AG04450 (cell line): ENCODE measurements around the gene DOCK3. TPM values are rescaled to one million over a fixed set of nuclear protein-coding genes. Genes with fewer than 3 reads are reported as not detected.

Experiments used
- CTCF ChIA-PET: fragments of 300-600, 350-600 bp; formaldehyde crosslinking; extraction: SDS; loops from one replicate; lab custom pipeline; 2022; ENCODE audit warnings: antibody characterized with exemption, inconsistent platforms; lab: Charles Lee
- POLR2A ChIA-PET: fragments of 350-600 bp; formaldehyde crosslinking; extraction: SDS; loops from one replicate; lab custom pipeline; 2021; ENCODE audit warnings: antibody characterized with exemption, inconsistent platforms; lab: Yijun Ruan, JAX
- DNase-seq: peaks from one replicate; pipeline ENCODE4 v3.0.0-alpha.2; 2011; ENCODE audit warnings: low read depth, low spot score
- H3K27ac ChIP-seq: one replicate; pipeline ENCODE4 v1.5.1; 2012; ENCODE audit warnings: low read depth, low read length, control low read depth
- H3K27me3 ChIP-seq: one replicate; pipeline ENCODE4 v1.6.0; 2012; ENCODE audit warnings: low read length; ENCODE audit not compliant: control insufficient read depth, insufficient read depth
- H3K4me3 ChIP-seq: 2 replicates; pipeline ENCODE4 v1.5.1; 2011; ENCODE audit warnings: mild to moderate bottlenecking, low read depth, low read length, control low read depth
- H3K9me3 ChIP-seq: 2 replicates; pipeline ENCODE4 v1.5.1; 2012; ENCODE audit warnings: low read length; ENCODE audit not compliant: control insufficient read depth, insufficient read depth
- polyA plus RNA-seq: library from polyadenylated mRNA; depleted of rRNA; stranded (reverse); fragments of >200 nt; gene quantifications from 2 replicates; pipeline ENCODE4 v1.2.3, GENCODE V29; 2011
- TF ChIP-seq, protein P1 (sequence below): IDR thresholded peaks from 2 replicates; pipeline ENCODE4 v1.5.1; 2011; ENCODE audit warnings: low read depth, low read length, control low read depth, inconsistent platforms

DOCK3 gene
- polyA plus RNA-seq, 1 experiment, result 0.07 TPM

DNA sequence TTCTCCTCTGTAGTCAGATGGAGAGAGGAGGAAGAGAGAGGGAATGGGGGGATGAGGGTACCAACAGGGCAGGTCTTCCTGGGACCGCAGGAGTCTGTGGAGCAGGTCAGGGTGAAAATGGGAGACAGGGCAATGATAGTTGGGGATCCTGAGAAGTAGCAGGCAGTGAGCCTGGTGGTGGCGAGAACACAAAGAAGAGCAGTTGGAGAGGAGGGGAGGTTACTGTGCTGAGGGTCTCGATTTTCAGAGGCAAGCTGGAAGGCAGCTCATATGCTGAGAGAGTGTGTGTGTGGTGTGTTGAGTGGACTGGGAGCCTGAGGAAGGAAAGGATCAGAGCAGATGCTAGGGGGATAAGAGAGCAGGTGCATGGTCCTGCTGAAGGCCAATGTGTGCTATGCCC, 2.1 kb upstream of the DOCK3 start:
- ChIA-PET POLR2A (no interaction called here), CTCF (no interaction called here)
- no peak for DNase-seq
- Histone ChIP-seq H3K9me3 (peaks cover 6% of the 10 kb centered on the region; the same call in 1 of the 2 replicates), H3K27ac (no peak overlapping the region), H3K27me3 (peaks cover 50% of the 10 kb centered on the region), H3K4me3 (no peak overlapping the region)
- TF ChIP-seq, protein P1, sequence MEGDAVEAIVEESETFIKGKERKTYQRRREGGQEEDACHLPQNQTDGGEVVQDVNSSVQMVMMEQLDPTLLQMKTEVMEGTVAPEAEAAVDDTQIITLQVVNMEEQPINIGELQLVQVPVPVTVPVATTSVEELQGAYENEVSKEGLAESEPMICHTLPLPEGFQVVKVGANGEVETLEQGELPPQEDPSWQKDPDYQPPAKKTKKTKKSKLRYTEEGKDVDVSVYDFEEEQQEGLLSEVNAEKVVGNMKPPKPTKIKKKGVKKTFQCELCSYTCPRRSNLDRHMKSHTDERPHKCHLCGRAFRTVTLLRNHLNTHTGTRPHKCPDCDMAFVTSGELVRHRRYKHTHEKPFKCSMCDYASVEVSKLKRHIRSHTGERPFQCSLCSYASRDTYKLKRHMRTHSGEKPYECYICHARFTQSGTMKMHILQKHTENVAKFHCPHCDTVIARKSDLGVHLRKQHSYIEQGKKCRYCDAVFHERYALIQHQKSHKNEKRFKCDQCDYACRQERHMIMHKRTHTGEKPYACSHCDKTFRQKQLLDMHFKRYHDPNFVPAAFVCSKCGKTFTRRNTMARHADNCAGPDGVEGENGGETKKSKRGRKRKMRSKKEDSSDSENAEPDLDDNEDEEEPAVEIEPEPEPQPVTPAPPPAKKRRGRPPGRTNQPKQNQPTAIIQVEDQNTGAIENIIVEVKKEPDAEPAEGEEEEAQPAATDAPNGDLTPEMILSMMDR, result no peak

DNA sequence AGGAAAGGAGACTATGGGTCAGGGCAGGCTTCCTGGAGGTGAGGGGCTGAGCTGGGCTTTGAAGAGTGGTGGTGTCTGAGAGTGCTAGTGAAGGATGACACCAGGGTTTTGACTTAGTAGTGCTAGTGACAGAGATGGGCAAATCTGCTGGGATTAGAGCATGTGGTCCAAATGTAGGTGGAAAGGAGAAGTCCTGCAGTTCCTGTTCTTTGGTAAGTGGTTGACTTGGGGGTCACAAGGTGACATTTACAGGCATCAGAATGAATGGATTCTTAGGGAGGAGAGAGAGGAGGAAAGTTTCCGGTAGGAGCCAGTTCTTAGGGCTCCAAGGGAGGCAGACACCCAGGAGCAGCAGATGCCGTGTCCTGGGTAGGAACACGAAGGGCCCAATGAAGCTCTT, 796 bp upstream of the DOCK3 start:
- ChIA-PET CTCF (no interaction called here), POLR2A (no interaction called here)
- Histone ChIP-seq H3K4me3 (no peak overlapping the region), H3K27ac (no peak overlapping the region), H3K27me3 (peaks cover 47% of the 10 kb centered on the region), H3K9me3 (peaks cover 6% of the 10 kb centered on the region; the same call in 1 of the 2 replicates)
- DNase-seq, result no peak
- TF ChIP-seq, protein P1, result no peak

- Histone ChIP-seq H3K27ac (no peak overlapping the region), H3K27me3 (peaks cover 47% of the 10 kb centered on the region), H3K9me3 (peaks cover 6% of the 10 kb centered on the region; the same call in 1 of the 2 replicates), H3K4me3 (peak overlapping the region; percentile 44; the same call in 1 of the 2 replicates)
- DNase-seq, result no peak
- TF ChIP-seq, protein P1, result peak; percentile 14; the same call in 1 of the 2 replicates
- CTCF ChIA-PET, result interaction anchor here (0.7 kb wide), 1 partner anchor 566 kb away, joined by 3 read pairs; no protein-coding TSS in a partner anchor
- POLR2A ChIA-PET, result no interaction called here
These were observed 678 bp downstream of the DOCK3 start for GRCh38 chr3:50675179-50676030.

GRCh38 chr3:50676031-50676705, 1.4 kb downstream of the DOCK3 start:
- H3K27me3 ChIP-seq, result peaks cover 40% of the 10 kb centered on the region
- H3K27ac ChIP-seq, result no peak overlapping the region
- ChIA-PET POLR2A (no interaction called here), CTCF (interaction anchor here (0.7 to 0.9 kb wide), 2 partner anchors 62 to 565 kb away, joined by 3 read pairs; no protein-coding TSS in a partner anchor)
- H3K9me3 ChIP-seq, result peaks cover 6% of the 10 kb centered on the region; the same call in 1 of the 2 replicates
- TF ChIP-seq, protein P1, result no peak
- H3K4me3 ChIP-seq, result no peak overlapping the region
- no peak for DNase-seq
